ENCODE results near the gene CARTPT. TPM values are rescaled to one million over a fixed set of nuclear protein-coding genes. Genes with fewer than 3 reads are reported as not detected.

The CARTPT gene
- total RNA-seq, 4 donors from 2014 or later, result not detected

GRCh38 chr5:71744009-71744790 lies 25.1 kb downstream of the CARTPT start:
- TF ChIP-seq, protein P1, sequence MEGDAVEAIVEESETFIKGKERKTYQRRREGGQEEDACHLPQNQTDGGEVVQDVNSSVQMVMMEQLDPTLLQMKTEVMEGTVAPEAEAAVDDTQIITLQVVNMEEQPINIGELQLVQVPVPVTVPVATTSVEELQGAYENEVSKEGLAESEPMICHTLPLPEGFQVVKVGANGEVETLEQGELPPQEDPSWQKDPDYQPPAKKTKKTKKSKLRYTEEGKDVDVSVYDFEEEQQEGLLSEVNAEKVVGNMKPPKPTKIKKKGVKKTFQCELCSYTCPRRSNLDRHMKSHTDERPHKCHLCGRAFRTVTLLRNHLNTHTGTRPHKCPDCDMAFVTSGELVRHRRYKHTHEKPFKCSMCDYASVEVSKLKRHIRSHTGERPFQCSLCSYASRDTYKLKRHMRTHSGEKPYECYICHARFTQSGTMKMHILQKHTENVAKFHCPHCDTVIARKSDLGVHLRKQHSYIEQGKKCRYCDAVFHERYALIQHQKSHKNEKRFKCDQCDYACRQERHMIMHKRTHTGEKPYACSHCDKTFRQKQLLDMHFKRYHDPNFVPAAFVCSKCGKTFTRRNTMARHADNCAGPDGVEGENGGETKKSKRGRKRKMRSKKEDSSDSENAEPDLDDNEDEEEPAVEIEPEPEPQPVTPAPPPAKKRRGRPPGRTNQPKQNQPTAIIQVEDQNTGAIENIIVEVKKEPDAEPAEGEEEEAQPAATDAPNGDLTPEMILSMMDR (IDR thresholded peaks at IDR 0.05; ENCODE audit: low read depth), result no peak

- TF ChIP-seq, protein P1 (IDR thresholded peaks at IDR 0.05; ENCODE audit: low read depth), result no peak
Observed at GRCh38 chr5:71747182-71747581, 28.1 kb downstream of the CARTPT start.

- TF ChIP-seq, protein P1 (IDR thresholded peaks at IDR 0.05; ENCODE audit: low read depth), result no peak
Observed at GRCh38 chr5:71748360-71748759, 29.3 kb downstream of the CARTPT start.

GRCh38 chr5:71751422-71751821 lies 32.3 kb downstream of the CARTPT start:
- TF ChIP-seq, protein P1 (IDR thresholded peaks at IDR 0.05; ENCODE audit: low read depth), result no peak

DNA sequence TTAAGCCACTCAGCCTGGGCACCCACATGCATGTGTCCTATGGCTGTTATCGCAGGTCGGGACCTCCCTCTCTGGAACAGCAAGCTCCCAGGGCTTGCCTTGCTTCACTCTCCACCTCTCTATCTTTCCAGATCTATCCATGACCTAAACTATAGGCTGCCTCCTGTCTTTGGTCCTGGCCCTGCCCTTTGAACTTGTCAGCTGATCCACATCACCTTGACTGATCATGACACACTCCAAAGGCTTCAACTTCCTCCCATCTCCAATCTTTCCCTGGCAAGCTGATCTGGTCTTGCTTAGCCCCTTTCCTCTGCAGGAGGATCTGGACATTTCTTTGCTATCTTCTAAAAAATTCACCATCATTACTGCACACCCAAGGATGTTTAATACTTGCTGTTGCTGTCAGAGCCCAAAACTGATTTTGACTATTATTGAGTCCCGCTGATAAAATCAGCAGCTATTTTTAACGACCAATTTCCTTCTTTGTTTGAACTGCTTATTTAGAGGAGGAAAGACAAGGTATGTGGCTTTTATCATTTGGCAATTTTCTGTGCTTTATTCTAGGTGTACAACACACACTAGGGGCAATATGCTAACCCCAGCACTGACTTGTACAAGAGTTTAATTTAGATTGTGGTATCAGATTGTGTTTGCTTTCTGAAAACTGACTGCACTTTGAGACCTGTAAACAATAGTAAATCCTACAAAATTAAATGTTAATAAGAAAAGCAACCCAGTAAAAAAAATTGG lies 33.5 kb downstream of the CARTPT start:
- TF ChIP-seq, protein P1 (IDR thresholded peaks at IDR 0.05; ENCODE audit: low read depth), result no peak

DNA sequence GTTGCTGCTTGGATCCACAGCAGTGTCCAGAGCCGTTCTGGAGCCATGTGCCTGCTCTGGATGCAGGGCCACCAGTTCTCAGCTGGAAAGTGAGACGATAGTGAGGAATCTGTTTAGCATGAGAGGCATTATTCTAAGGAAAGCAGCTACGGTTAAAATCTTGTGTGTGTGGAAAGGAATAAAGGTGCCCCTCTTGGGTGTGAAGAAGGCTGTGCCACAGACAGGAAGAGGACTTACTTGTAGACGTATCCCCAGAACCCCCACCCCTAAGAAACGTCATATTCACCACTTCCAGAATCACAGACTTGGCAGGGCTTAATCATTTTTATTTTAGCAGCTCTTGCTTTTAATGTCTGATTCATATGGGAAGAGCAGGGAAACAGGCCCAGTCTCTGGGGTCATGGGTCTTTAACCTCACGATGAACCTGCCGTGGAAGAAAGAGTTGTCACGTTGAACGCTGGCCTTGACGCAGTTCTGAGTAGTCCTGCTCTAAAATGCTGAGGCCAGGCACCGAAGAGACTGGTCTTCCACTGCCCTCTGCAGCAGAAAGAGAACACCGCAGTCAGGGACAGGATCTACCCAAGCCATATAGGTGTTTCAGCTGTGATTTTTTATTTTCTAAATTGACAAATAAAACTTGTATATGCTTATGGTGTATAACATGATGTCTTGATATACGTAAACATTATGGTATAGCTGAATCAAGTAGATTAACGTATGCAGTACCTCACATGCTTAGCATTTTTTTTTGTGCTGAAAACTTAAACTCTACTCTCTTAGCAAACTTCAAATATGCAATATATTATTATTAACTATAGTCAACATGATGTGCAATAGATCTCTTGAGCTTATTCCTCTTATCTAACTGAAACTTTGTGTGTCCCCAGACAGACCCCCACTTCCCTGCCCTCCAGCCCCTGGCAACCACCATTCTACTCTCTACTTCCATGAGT lies 38.8 kb downstream of the CARTPT start:
- TF ChIP-seq, protein P1 (IDR thresholded peaks at IDR 0.05; ENCODE audit: low read depth), result no peak
